Measurements from ENCODE around the gene RPL38. TPM values are rescaled to one million over a fixed set of nuclear protein-coding genes. Genes with fewer than 3 reads are reported as not detected.

The RPL38 gene
- total and polyA plus RNA-seq, 2 experiments from 2014 or later = 115 to 999 TPM

GRCh38 chr17:74164446-74165045 is 38.9 kb upstream of the RPL38 start:
- no peaks in the 10 kb centered on the region for H3K27me3 ChIP-seq
- no peak for DNase-seq (ENCODE audit: low read depth in 1 of 2, low spot score in 1 of 2)
- H3K4me1 ChIP-seq (ENCODE audit: low read depth) = peaks cover 4% of the 10 kb centered on the region
- H3K27ac ChIP-seq = no peak overlapping the region
- H3K9me3 ChIP-seq (ENCODE audit: low read depth) = no peaks in the 10 kb centered on the region
- TF ChIP-seq CTCF (IDR thresholded peaks at IDR 0.05; ENCODE audit: low read depth, low read length) = no peak
- no peak overlapping the region for H3K4me3 ChIP-seq
- H3K36me3 ChIP-seq = no peaks in the 10 kb centered on the region

GRCh38 chr17:74165797-74166365 is 37.6 kb upstream of the RPL38 start:
- no peak for DNase-seq (ENCODE audit: low read depth in 1 of 2, low spot score in 1 of 2)
- Histone ChIP-seq H3K36me3 (no peaks in the 10 kb centered on the region), H3K9me3 (ENCODE audit: low read depth) (no peaks in the 10 kb centered on the region), H3K4me3 (no peak overlapping the region), H3K27ac (no peak overlapping the region), H3K27me3 (no peaks in the 10 kb centered on the region), H3K4me1 (ENCODE audit: low read depth) (peaks cover 4% of the 10 kb centered on the region)
- no peak for TF ChIP-seq CTCF (IDR thresholded peaks at IDR 0.05; ENCODE audit: low read depth, low read length)

- H3K4me1 ChIP-seq (ENCODE audit: low read depth) = no peaks in the 10 kb centered on the region
- no peak for TF ChIP-seq CTCF (IDR thresholded peaks at IDR 0.05; ENCODE audit: low read depth, low read length)
- no peaks in the 10 kb centered on the region for H3K36me3 ChIP-seq
- H3K9me3 ChIP-seq (ENCODE audit: low read depth) = no peaks in the 10 kb centered on the region
- no peaks in the 10 kb centered on the region for H3K27me3 ChIP-seq
- H3K4me3 ChIP-seq = no peak overlapping the region
- no peak overlapping the region for H3K27ac ChIP-seq
- DNase-seq (ENCODE audit: low read depth in 1 of 2, low spot score in 1 of 2) = no peak
Measured at GRCh38 chr17:74170924-74171323, 32.6 kb upstream of the RPL38 start.

GRCh38 chr17:74172700-74173099 is 30.8 kb upstream of the RPL38 start:
- H3K4me1 ChIP-seq (ENCODE audit: low read depth) = no peaks in the 10 kb centered on the region
- no peak for TF ChIP-seq CTCF (IDR thresholded peaks at IDR 0.05; ENCODE audit: low read depth, low read length)
- H3K36me3 ChIP-seq = no peaks in the 10 kb centered on the region
- no peaks in the 10 kb centered on the region for H3K9me3 ChIP-seq (ENCODE audit: low read depth)
- no peak overlapping the region for H3K4me3 ChIP-seq
- H3K27ac ChIP-seq = no peak overlapping the region
- DNase-seq (ENCODE audit: low read depth in 1 of 2, low spot score in 1 of 2) = no peak
- no peaks in the 10 kb centered on the region for H3K27me3 ChIP-seq

- peak; percentile 91 for TF ChIP-seq CTCF (IDR thresholded peaks at IDR 0.05; ENCODE audit: low read depth, low read length)
- H3K4me1 ChIP-seq (ENCODE audit: low read depth) = peaks cover 6% of the 10 kb centered on the region
Measured at GRCh38 chr17:74176546-74177001, 26.9 kb upstream of the RPL38 start.

More at GRCh38 chr17:74176546-74177001, 26.9 kb upstream of the RPL38 start:
- Histone ChIP-seq H3K4me3 (no peak overlapping the region), H3K27me3 (no peaks in the 10 kb centered on the region), H3K36me3 (no peaks in the 10 kb centered on the region), H3K27ac (no peak overlapping the region), H3K9me3 (ENCODE audit: low read depth) (no peaks in the 10 kb centered on the region)
- peak; percentile 75 to 82 for DNase-seq (ENCODE audit: low read depth in 1 of 2, low spot score in 1 of 2)
